Neuronal stem cell (in vitro differentiated cells): Measurements from ENCODE around the gene REG3G. TPM values are rescaled to one million over a fixed set of nuclear protein-coding genes. Genes with fewer than 3 reads are reported as not detected.

Experiments
- DNase-seq: peaks from one replicate; pipeline ENCODE4 v3.0.0-alpha.2; 2013; ENCODE audit warnings: low spot score
- H2AFZ ChIP-seq: one replicate; pipeline ENCODE4 v1.6.1; 2013; ENCODE audit warnings: mild to moderate bottlenecking, low read length, inconsistent platforms
- H2AK5ac ChIP-seq: 2 replicates; pipeline ENCODE4 v1.6.1; 2013; ENCODE audit warnings: low read depth, mild to moderate bottlenecking, inconsistent platforms, low read length, moderate library complexity, mixed read lengths
- H2BK120ac ChIP-seq: 2 replicates; pipeline ENCODE4 v1.6.1; 2013; ENCODE audit warnings: low read depth, mild to moderate bottlenecking, inconsistent platforms, low read length, moderate library complexity, mixed read lengths
- H2BK12ac ChIP-seq: one replicate; pipeline ENCODE4 v1.6.1; 2013; ENCODE audit warnings: low read length, inconsistent platforms
- H2BK15ac ChIP-seq: 2 replicates; pipeline ENCODE4 v1.6.1; 2013; ENCODE audit warnings: mild to moderate bottlenecking, low read length, inconsistent platforms, mixed read lengths
- H2BK5ac ChIP-seq: one replicate; pipeline ENCODE4 v1.6.1; 2013; ENCODE audit warnings: inconsistent platforms, mild to moderate bottlenecking, low read length, moderate library complexity
- H3K14ac ChIP-seq: one replicate; pipeline ENCODE4 v1.6.1; 2013; ENCODE audit warnings: low read length, inconsistent platforms
- H3K18ac ChIP-seq: 2 replicates; pipeline ENCODE4 v1.6.1; 2013; ENCODE audit warnings: low read length, inconsistent platforms
- H3K23ac ChIP-seq: 2 replicates; pipeline ENCODE4 v1.6.1; 2013; ENCODE audit warnings: low read depth, mild to moderate bottlenecking, mixed read lengths, low read length, inconsistent platforms; ENCODE audit not compliant: poor library complexity
- H3K27ac ChIP-seq: replicated peaks from 3 replicates; pipeline ENCODE4 v1.5.1; 2013; ENCODE audit warnings: low read length, inconsistent platforms
- H3K27me3 ChIP-seq, 3 experiments: 2 replicates each; pipeline ENCODE4 v1.6.1; 2013; ENCODE audit warnings: low read length in 3 of 3, mild to moderate bottlenecking in 2 of 3, inconsistent platforms in 1 of 3, low read depth in 1 of 3, mixed read lengths in 1 of 3, moderate library complexity in 1 of 3; ENCODE audit not compliant: control insufficient read depth in 3 of 3, insufficient read depth in 3 of 3
- H3K36me3 ChIP-seq, 2 donors: replicated peaks in 1 of 2; 2 replicates each; pipeline ENCODE4 v1.6.1; 2013; ENCODE audit warnings: low read length in 2 of 2; ENCODE audit not compliant: control insufficient read depth in 2 of 2, insufficient read depth in 2 of 2
- H3K4ac ChIP-seq: 2 replicates; pipeline ENCODE4 v1.6.1; 2013; ENCODE audit warnings: inconsistent platforms, mild to moderate bottlenecking, low read length, moderate library complexity
- H3K4me1 ChIP-seq, 2 donors: 1 replicate in 1 of 2; 2 replicates in 1 of 2; pipeline ENCODE4 v1.6.1; 2013; ENCODE audit warnings: low read length in 2 of 2, low read depth in 1 of 2; ENCODE audit not compliant: control insufficient read depth in 2 of 2, insufficient read depth in 1 of 2
- H3K4me2 ChIP-seq: one replicate; pipeline ENCODE4 v1.6.1; 2013; ENCODE audit warnings: mild to moderate bottlenecking, low read length, inconsistent platforms; ENCODE audit not compliant: insufficient read depth, poor library complexity, severe bottlenecking
- H3K4me3 ChIP-seq, 2 donors: 2 replicates each; pipeline ENCODE4 v1.5.1; 2013; ENCODE audit warnings: low read length in 2 of 2, mild to moderate bottlenecking in 2 of 2, inconsistent platforms in 1 of 2, moderate library complexity in 1 of 2
- H3K79me1 ChIP-seq: one replicate; pipeline ENCODE4 v1.6.1; 2013; ENCODE audit warnings: low read depth, mild to moderate bottlenecking, inconsistent platforms, low read length, moderate library complexity
- H3K9ac ChIP-seq: one replicate; pipeline ENCODE4 v1.6.1; 2013; ENCODE audit warnings: mild to moderate bottlenecking, low read depth, low read length, inconsistent platforms; ENCODE audit not compliant: poor library complexity
- H3K9me3 ChIP-seq, 2 donors: replicated peaks in 1 of 2; 2 replicates each; pipeline versions ENCODE3 to v1.6.1; 2013; ENCODE audit warnings: low read length in 2 of 2, mild to moderate bottlenecking in 2 of 2, inconsistent platforms in 1 of 2, low read depth in 1 of 2, mixed read lengths in 1 of 2, moderate library complexity in 1 of 2; ENCODE audit not compliant: control insufficient read depth in 2 of 2, insufficient read depth in 1 of 2
- H4K8ac ChIP-seq: one replicate; pipeline ENCODE4 v1.6.1; 2013; ENCODE audit warnings: low read depth, mild to moderate bottlenecking, inconsistent platforms, low read length, moderate library complexity
- H4K91ac ChIP-seq: one replicate; pipeline ENCODE4 v1.6.1; 2013; ENCODE audit warnings: low read length, low read depth, mild to moderate bottlenecking, inconsistent platforms; ENCODE audit not compliant: poor library complexity
- WGBS, 2 donors: extraction: QIAGEN DNeasy Blood & Tissue Kit; methylation state at CpG; one replicate each; pipeline ENCODE4 v1.1.7; 2013; ENCODE audit warnings: missing lambda C conversion rate in 2 of 2, mixed read lengths in 1 of 2; ENCODE audit not compliant: insufficient read length in 2 of 2, insufficient replicate concordance in 1 of 2; ENCODE audit errors: extremely low coverage in 2 of 2; 5-methylcytosine and 5-hydroxymethylcytosine counted together
- polyA plus RNA-seq, 2 experiments: library from polyadenylated mRNA; stranded (reverse); fragments of 200-250 nt; gene quantifications; one replicate each; pipeline ENCODE4 v1.2.3, GENCODE V29; 2013

REG3G gene
- polyA plus RNA-seq (2013, experiment 1 of 2): not detected
- not detected for polyA plus RNA-seq (2013, experiment 2 of 2)

- no peak within 1 kb of the TSS for H3K18ac ChIP-seq
- H3K14ac ChIP-seq: no peak within 1 kb of the TSS
- no peak within 1 kb of the TSS for H3K27ac ChIP-seq
- no CpG with 5 or more reads among the region's 3 CpGs for WGBS, 2 donors
- H4K8ac ChIP-seq: no peak within 1 kb of the TSS
- H3K9me3 ChIP-seq: no peaks in the 10 kb centered on the region
- no peak within 1 kb of the TSS for H2BK5ac ChIP-seq
- H3K23ac ChIP-seq: no peak within 1 kb of the TSS
- H3K4ac ChIP-seq: no peak within 1 kb of the TSS
- no peaks in the 10 kb centered on the region for H3K79me1 ChIP-seq
- H2AFZ ChIP-seq: no peak within 1 kb of the TSS
- DNase-seq: no peak
- no peaks in the 10 kb centered on the region for H3K27me3 ChIP-seq
- H3K4me2 ChIP-seq: no peak within 1 kb of the TSS
- no peaks in the 10 kb centered on the region for H3K36me3 ChIP-seq
- no peak within 1 kb of the TSS for H2AK5ac ChIP-seq
- H3K4me3 ChIP-seq: no peak within 1 kb of the TSS
- no peak within 1 kb of the TSS for H2BK15ac ChIP-seq
- H4K91ac ChIP-seq: no peak within 1 kb of the TSS
- no peak within 1 kb of the TSS for H2BK120ac ChIP-seq
- no peak within 1 kb of the TSS for H2BK12ac ChIP-seq
- no peak within 1 kb of the TSS for H3K9ac ChIP-seq
- H3K4me1 ChIP-seq: no peaks in the 10 kb centered on the region
These were observed at the start of gene REG3G for GRCh38 chr2:79025421-79025820. Gene REG3G (plus strand): TSS chr2:79025702. CDS start chr2:79026094, 392 bp downstream.

- Histone ChIP-seq H3K27ac (peak overlapping the region; percentile 35), H4K8ac (no peak overlapping the region), H3K18ac (no peak overlapping the region), H2BK12ac (no peak overlapping the region), H2BK120ac (no peak overlapping the region), H2AK5ac (no peak overlapping the region), H2BK5ac (no peak overlapping the region), H3K14ac (no peak overlapping the region), H2BK15ac (no peak overlapping the region), H2AFZ (no peak overlapping the region), H3K9ac (no peak overlapping the region), H3K4ac (no peak overlapping the region), H3K79me1 (no peaks in the 10 kb centered on the region), H3K27me3 (no peaks in the 10 kb centered on the region), H3K4me2 (no peak overlapping the region), H4K91ac (no peak overlapping the region), H3K9me3 (no peaks in the 10 kb centered on the region), H3K36me3 (peaks cover 0 to 2% of the 10 kb centered on the region in 2 donors), H3K4me3 (no peak overlapping the region), H3K23ac (no peak overlapping the region), H3K4me1 (peaks cover 0 to 9% of the 10 kb centered on the region in 2 donors)
- WGBS, 2 donors: no CpG with 5 or more reads among the region's 4 CpGs
- DNase-seq: no peak
These were observed 47.8 kb upstream of the REG3G start for GRCh38 chr2:78977661-78978145.

GRCh38 chr2:78978340-78978739 is 47.2 kb upstream of the REG3G start:
- Histone ChIP-seq H3K27ac (peak overlapping the region; percentile 53), H2BK120ac (no peak overlapping the region), H3K23ac (no peak overlapping the region), H2BK5ac (no peak overlapping the region), H3K18ac (no peak overlapping the region), H3K9me3 (no peaks in the 10 kb centered on the region), H4K8ac (no peak overlapping the region), H3K79me1 (no peaks in the 10 kb centered on the region), H2AFZ (no peak overlapping the region), H4K91ac (no peak overlapping the region), H3K4me3 (no peak overlapping the region), H3K36me3 (peaks cover 0 to 2% of the 10 kb centered on the region in 2 donors), H3K27me3 (no peaks in the 10 kb centered on the region), H3K4me1 (peaks cover 0 to 9% of the 10 kb centered on the region in 2 donors), H3K4me2 (no peak overlapping the region), H2BK15ac (no peak overlapping the region), H3K9ac (no peak overlapping the region), H2BK12ac (no peak overlapping the region), H2AK5ac (no peak overlapping the region), H3K4ac (no peak overlapping the region), H3K14ac (no peak overlapping the region)
- peak; percentile 43 for DNase-seq

- Histone ChIP-seq H3K27me3 (no peaks in the 10 kb centered on the region), H2AFZ (no peak overlapping the region), H2BK5ac (no peak overlapping the region), H3K9me3 (no peaks in the 10 kb centered on the region), H3K9ac (no peak overlapping the region), H3K27ac (peak overlapping the region; percentile 45), H3K4ac (no peak overlapping the region), H3K36me3 (peaks cover 0 to 2% of the 10 kb centered on the region in 2 donors), H3K4me1 (peaks cover 0 to 9% of the 10 kb centered on the region in 2 donors), H3K4me2 (peak overlapping the region; percentile 19), H2BK120ac (no peak overlapping the region), H3K23ac (no peak overlapping the region), H3K79me1 (no peaks in the 10 kb centered on the region), H4K8ac (no peak overlapping the region), H4K91ac (no peak overlapping the region), H2AK5ac (no peak overlapping the region), H3K18ac (peak overlapping the region; percentile 51), H2BK12ac (no peak overlapping the region), H2BK15ac (no peak overlapping the region), H3K14ac (no peak overlapping the region), H3K4me3 (no peak overlapping the region)
- DNase-seq: peak; percentile 76
- WGBS, 2 donors: no CpG with 5 or more reads among the region's 9 CpGs
These were observed 45.9 kb upstream of the REG3G start for GRCh38 chr2:78979380-78980151.
